Nephron (organoid): Measurements from ENCODE around the gene TRPM2.

Experiments used
- H3K27ac Mint-ChIP-seq, 3 experiments: 2 replicates each; pipeline ENCODE4 v1.8.0; 2020; ENCODE audit warnings: mixed read lengths in 3 of 3, mild to moderate bottlenecking in 2 of 3, moderate library complexity in 1 of 3
- H3K27me3 Mint-ChIP-seq: 2 replicates; pipeline ENCODE4 v1.8.0; 2021; ENCODE audit warnings: low read depth, mild to moderate bottlenecking, moderate library complexity, mixed read lengths
- H3K36me3 Mint-ChIP-seq: 2 replicates; pipeline ENCODE4 v1.8.0; 2020; ENCODE audit warnings: low read depth, mixed read lengths
- H3K4me1 Mint-ChIP-seq: 2 replicates; pipeline ENCODE4 v1.8.0; 2020; ENCODE audit warnings: mixed read lengths
- H3K4me3 Mint-ChIP-seq, 3 experiments: 2 replicates each; pipeline ENCODE4 v1.8.0; 2020; ENCODE audit warnings: mild to moderate bottlenecking in 3 of 3, mixed read lengths in 3 of 3, moderate library complexity in 2 of 3
- H3K9me3 Mint-ChIP-seq: 2 replicates; pipeline ENCODE4 v1.8.0; 2020; ENCODE audit warnings: mixed read lengths
- TF ChIP-seq, protein P1 (sequence below), 3 experiments: fragments of 200-600 bp; sonication (generic); IDR thresholded peaks; one replicate each; pipeline ENCODE4 v1.5.0; 2021; ENCODE audit warnings: antibody characterized with exemption in 3 of 3; ENCODE audit not compliant: unreplicated experiment in 3 of 3

TRPM2 gene

DNA sequence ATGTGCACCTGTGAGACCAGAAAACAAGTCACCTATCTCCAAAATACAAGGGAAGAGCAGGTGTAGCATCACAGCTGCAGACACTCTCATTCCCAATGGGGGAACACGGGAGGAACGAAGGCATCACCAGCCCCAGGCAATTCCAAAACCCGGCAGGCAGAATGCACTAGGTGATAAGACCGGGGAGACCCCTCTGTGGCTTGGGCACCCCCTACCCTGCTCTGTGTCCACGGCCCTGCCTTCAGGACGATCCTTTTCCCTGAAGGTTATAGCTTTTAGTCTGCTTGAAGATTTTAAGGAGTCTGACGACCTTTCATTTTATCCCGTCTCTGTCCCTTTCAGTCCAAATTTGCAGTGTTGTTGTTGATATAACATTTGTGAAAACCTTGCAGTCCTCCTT lies 19.2 kb downstream of the TRPM2 start:
- H3K27ac Mint-ChIP-seq, result no peak overlapping the region

DNA sequence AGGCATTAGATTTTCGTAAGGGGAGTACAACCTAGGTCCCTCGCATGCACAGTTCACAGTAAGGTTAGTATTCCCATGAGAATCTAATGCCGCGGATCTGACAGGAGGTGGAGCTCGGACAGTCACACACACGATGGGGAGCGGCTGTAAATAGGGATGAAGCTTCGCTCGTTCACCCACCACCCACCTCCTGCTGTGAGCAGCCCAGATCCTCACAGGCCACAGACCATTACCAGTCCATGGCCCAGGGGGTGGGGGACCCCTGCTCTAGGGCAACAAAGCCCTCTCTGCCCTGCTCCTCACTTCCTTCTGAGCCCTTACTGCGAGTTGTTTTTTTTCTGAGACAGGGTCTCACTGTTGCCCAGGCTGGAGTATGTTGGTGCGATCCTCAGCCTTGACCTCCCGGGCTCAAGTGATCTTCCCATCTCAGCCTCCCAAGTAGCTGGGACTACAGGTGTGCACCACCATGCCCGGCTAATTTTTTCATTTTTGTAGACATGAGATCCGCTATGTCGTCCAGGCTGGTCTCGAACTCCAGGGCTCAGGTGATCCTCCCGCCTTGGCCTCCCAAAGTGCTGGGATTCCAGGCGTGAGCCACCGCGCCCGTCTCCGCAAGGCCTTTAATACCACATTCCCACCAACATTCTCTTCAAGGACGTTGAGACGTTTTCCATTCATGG lies 21.3 kb downstream of the TRPM2 start:
- H3K27ac Mint-ChIP-seq, result no peak overlapping the region
- H3K36me3 Mint-ChIP-seq, result no peaks in the 10 kb centered on the region
- H3K27me3 Mint-ChIP-seq, result peaks cover 53% of the 10 kb centered on the region
- no peaks in the 10 kb centered on the region for H3K4me1 Mint-ChIP-seq
- TF ChIP-seq, protein P1, sequence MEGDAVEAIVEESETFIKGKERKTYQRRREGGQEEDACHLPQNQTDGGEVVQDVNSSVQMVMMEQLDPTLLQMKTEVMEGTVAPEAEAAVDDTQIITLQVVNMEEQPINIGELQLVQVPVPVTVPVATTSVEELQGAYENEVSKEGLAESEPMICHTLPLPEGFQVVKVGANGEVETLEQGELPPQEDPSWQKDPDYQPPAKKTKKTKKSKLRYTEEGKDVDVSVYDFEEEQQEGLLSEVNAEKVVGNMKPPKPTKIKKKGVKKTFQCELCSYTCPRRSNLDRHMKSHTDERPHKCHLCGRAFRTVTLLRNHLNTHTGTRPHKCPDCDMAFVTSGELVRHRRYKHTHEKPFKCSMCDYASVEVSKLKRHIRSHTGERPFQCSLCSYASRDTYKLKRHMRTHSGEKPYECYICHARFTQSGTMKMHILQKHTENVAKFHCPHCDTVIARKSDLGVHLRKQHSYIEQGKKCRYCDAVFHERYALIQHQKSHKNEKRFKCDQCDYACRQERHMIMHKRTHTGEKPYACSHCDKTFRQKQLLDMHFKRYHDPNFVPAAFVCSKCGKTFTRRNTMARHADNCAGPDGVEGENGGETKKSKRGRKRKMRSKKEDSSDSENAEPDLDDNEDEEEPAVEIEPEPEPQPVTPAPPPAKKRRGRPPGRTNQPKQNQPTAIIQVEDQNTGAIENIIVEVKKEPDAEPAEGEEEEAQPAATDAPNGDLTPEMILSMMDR (IDR thresholded peaks at IDR 0.05; ENCODE audit: unreplicated experiment in 3 of 3), result no peak
- H3K4me3 Mint-ChIP-seq, result no peak overlapping the region
- peaks cover 12% of the 10 kb centered on the region for H3K9me3 Mint-ChIP-seq

More for the DNA sequence above, 19.2 kb downstream of the TRPM2 start:
- Mint-ChIP-seq H3K4me3 (peak overlapping the region in 1 of 3 experiments; percentile 10), H3K4me1 (no peaks in the 10 kb centered on the region), H3K9me3 (peaks cover 12% of the 10 kb centered on the region), H3K36me3 (no peaks in the 10 kb centered on the region), H3K27me3 (peaks cover 60% of the 10 kb centered on the region)
- TF ChIP-seq, protein P1 (IDR thresholded peaks at IDR 0.05; ENCODE audit: unreplicated experiment in 3 of 3), result no peak

DNA sequence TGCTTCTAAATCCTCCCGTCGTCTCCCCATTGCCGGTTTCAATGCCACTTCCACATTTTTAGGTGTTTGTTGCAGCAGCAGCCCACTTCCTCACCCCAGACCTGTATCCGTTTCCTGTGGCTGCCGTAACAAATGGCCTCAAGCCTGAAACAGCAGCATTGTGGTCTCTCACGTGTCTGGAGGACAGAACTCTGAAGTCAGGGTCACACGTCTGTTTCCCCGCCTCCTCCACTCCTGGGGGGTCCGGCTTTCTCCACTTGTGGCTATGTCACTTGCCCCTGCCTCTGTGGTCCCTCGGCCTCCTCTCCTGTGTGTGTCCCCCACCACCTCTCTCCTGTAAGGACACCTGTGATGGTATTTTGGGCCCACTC lies 21.8 kb downstream of the TRPM2 start:
- Mint-ChIP-seq H3K27ac (no peak overlapping the region), H3K27me3 (peaks cover 49% of the 10 kb centered on the region), H3K9me3 (peaks cover 12% of the 10 kb centered on the region), H3K4me1 (no peaks in the 10 kb centered on the region), H3K36me3 (no peaks in the 10 kb centered on the region), H3K4me3 (no peak overlapping the region)
- TF ChIP-seq, protein P1 (IDR thresholded peaks at IDR 0.05; ENCODE audit: unreplicated experiment in 3 of 3), result no peak

DNA sequence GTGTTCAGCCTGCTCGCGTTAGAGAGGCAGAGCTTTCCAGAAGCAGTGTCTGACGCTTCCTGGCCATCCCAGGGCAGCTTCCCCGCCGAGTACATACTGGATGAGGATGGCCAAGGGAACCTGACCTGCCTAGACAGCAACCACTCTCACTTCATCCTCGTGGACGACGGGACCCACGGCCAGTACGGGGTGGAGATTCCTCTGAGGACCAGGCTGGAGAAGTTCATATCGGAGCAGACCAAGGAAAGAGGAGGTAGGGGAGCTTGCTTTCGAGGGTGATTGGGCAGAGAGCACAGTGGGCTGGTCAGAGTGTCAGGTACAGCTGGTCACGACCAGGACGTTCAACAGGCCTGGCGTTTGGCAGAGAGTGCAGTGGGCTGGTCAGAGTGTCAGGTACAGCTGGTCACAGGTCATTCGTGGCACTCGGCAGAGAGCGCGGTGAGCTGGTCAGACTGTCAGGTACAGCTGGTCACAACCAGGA lies 22.4 kb downstream of the TRPM2 start:
- H3K4me3 Mint-ChIP-seq, result no peak overlapping the region
- H3K27me3 Mint-ChIP-seq, result peaks cover 48% of the 10 kb centered on the region
- no peaks in the 10 kb centered on the region for H3K4me1 Mint-ChIP-seq
- TF ChIP-seq, protein P1 (IDR thresholded peaks at IDR 0.05; ENCODE audit: unreplicated experiment in 3 of 3), result no peak
- no peaks in the 10 kb centered on the region for H3K36me3 Mint-ChIP-seq
- H3K27ac Mint-ChIP-seq, result no peak overlapping the region
- H3K9me3 Mint-ChIP-seq, result peaks cover 12% of the 10 kb centered on the region

DNA sequence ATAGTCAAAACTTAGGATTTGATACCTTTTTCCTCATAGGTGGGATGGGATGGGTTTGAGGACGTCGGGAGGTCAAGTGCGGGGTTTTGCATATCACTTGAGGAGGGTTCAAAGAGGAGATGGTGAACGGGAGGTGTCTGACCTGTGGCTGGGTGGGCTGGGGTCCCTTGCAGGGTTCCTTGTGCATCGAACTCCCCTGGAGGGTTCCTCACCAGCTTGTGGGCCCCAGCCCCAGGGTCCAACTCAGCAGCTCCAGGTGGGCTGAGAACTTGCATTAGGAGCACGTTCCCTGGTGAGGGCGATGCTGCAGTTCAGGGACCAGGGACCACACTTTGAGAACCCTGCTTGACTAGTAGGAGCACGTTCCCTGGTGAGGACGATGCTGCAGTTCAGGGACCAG lies 23.2 kb downstream of the TRPM2 start:
- no peaks in the 10 kb centered on the region for H3K4me1 Mint-ChIP-seq
- no peaks in the 10 kb centered on the region for H3K36me3 Mint-ChIP-seq
- peaks cover 12% of the 10 kb centered on the region for H3K9me3 Mint-ChIP-seq
- peaks cover 45% of the 10 kb centered on the region for H3K27me3 Mint-ChIP-seq
- H3K27ac Mint-ChIP-seq, result no peak overlapping the region
- H3K4me3 Mint-ChIP-seq, result no peak overlapping the region
- TF ChIP-seq, protein P1 (IDR thresholded peaks at IDR 0.05; ENCODE audit: unreplicated experiment in 3 of 3), result no peak
